Pons (tissue), 1 donor: Measurements from ENCODE around the gene EIF3C.
"Not testable (repeated sequence)": the region's sequence is repeated elsewhere in the genome, so short reads cannot be mapped to it uniquely, and the experiment has no call there.

Source experiments
- DNase-seq: peaks from one replicate; pipeline ENCODE4 v3.0.0-alpha.2; 2016; ENCODE audit warnings: low spot score

The EIF3C gene

GRCh38 chr16:28750469-28751067 lies 39.3 kb downstream of the EIF3C start:
- DNase-seq: not testable (repeated sequence)

GRCh38 chr16:28751487-28751886 lies 40.2 kb downstream of the EIF3C start, which contains the start of gene NPIPB9:
TSS of gene NPIPB9 (plus strand) at chr16:28751787.
- DNase-seq: not testable (repeated sequence)

GRCh38 chr16:28781697-28782096 lies 70.4 kb downstream of the EIF3C start:
- DNase-seq: not testable (repeated sequence)

- DNase-seq: not testable (repeated sequence)
Measured at GRCh38 chr16:28782357-28782756, 71.1 kb downstream of the EIF3C start.
